Measurements from ENCODE around the gene RBAK. TPM values are rescaled to one million over a fixed set of nuclear protein-coding genes. Genes with fewer than 3 reads are reported as not detected.
"Not testable (repeated sequence)": the region's sequence is repeated elsewhere in the genome, so short reads cannot be mapped to it uniquely, and the experiment has no call there.

The RBAK gene
- total and polyA plus RNA-seq, 4 donors, result 3.3 to 19.9 (median 6.8) TPM

- Histone ChIP-seq H3K4me1 (ENCODE audit: control insufficient read depth in 5 of 5, insufficient read depth in 5 of 5, low read length in 5 of 5) (no peaks in the 10 kb centered on the region), H3K4me3 (no peak overlapping the region)
Observed at GRCh38 chr7:5035276-5035675, 10.4 kb upstream of the RBAK start.

GRCh38 chr7:5036446-5036845, 9.2 kb upstream of the RBAK start:
- DNase-seq (no peak), ATAC-seq (ENCODE audit: insufficient read depth, low FRiP score) (no peak)
- no peak overlapping the region for H3K4me3 ChIP-seq
- no peak overlapping the region for H3K27ac ChIP-seq (ENCODE audit: low read depth in 1 of 2, low read length in 1 of 2)
- no peak overlapping the region for H3K9ac ChIP-seq (ENCODE audit: insufficient read depth in 1 of 2, low read length in 2 of 2)
- no peaks in the 10 kb centered on the region for H3K4me1 ChIP-seq (ENCODE audit: control insufficient read depth in 5 of 5, insufficient read depth in 5 of 5, low read length in 5 of 5)
- WGBS, 2 donors, result 88 to 95% methylated on average over 9 of the region's 9 CpGs
- no peaks in the 10 kb centered on the region for H3K36me3 ChIP-seq (ENCODE audit: control insufficient read depth in 4 of 4, insufficient read depth in 4 of 4, low read length in 4 of 4)
- H3K9me3 ChIP-seq (ENCODE audit: control insufficient read depth in 4 of 4, insufficient read depth in 3 of 4, low read length in 3 of 4), result no peaks in the 10 kb centered on the region
- no peaks in the 10 kb centered on the region for H3K27me3 ChIP-seq (ENCODE audit: control insufficient read depth in 3 of 3, insufficient read depth in 3 of 3, low read length in 2 of 3)
- no peak for TF ChIP-seq CTCF (IDR thresholded peaks at IDR 0.05; ENCODE audit: control extremely low read depth, extremely low read depth)

More at GRCh38 chr7:5035276-5035675, 10.4 kb upstream of the RBAK start:
- DNase-seq (no peak), ATAC-seq (ENCODE audit: insufficient read depth, low FRiP score) (no peak)
- Histone ChIP-seq H3K9ac (ENCODE audit: insufficient read depth in 1 of 2, low read length in 2 of 2) (no peak overlapping the region), H3K27ac (ENCODE audit: low read depth in 1 of 2, low read length in 1 of 2) (no peak overlapping the region), H3K27me3 (ENCODE audit: control insufficient read depth in 3 of 3, insufficient read depth in 3 of 3, low read length in 2 of 3) (no peaks in the 10 kb centered on the region), H3K9me3 (ENCODE audit: control insufficient read depth in 4 of 4, insufficient read depth in 3 of 4, low read length in 3 of 4) (no peaks in the 10 kb centered on the region), H3K36me3 (ENCODE audit: control insufficient read depth in 4 of 4, insufficient read depth in 4 of 4, low read length in 4 of 4) (no peaks in the 10 kb centered on the region)
- 94 to 95% methylated on average over 9 of the region's 9 CpGs for WGBS, 2 donors
- no peak for TF ChIP-seq CTCF (IDR thresholded peaks at IDR 0.05; ENCODE audit: control extremely low read depth, extremely low read depth)

GRCh38 chr7:5041047-5041446, 4.6 kb upstream of the RBAK start:
- 75 to 78% methylated on average over 5 of the region's 5 CpGs for WGBS, 2 donors
- H3K27ac ChIP-seq (ENCODE audit: low read depth in 1 of 2, low read length in 1 of 2), result no peak overlapping the region
- H3K27me3 ChIP-seq (ENCODE audit: control insufficient read depth in 3 of 3, insufficient read depth in 3 of 3, low read length in 2 of 3), result no peaks in the 10 kb centered on the region
- H3K9me3 ChIP-seq (ENCODE audit: control insufficient read depth in 4 of 4, insufficient read depth in 3 of 4, low read length in 3 of 4), result no peaks in the 10 kb centered on the region
- no peak for TF ChIP-seq CTCF (IDR thresholded peaks at IDR 0.05; ENCODE audit: control extremely low read depth, extremely low read depth)
- no peak for DNase-seq
- H3K9ac ChIP-seq (ENCODE audit: insufficient read depth in 1 of 2, low read length in 2 of 2), result no peak overlapping the region
- no peak for ATAC-seq (ENCODE audit: insufficient read depth, low FRiP score)
- H3K36me3 ChIP-seq (ENCODE audit: control insufficient read depth in 4 of 4, insufficient read depth in 4 of 4, low read length in 4 of 4), result no peaks in the 10 kb centered on the region
- H3K4me3 ChIP-seq, result no peak overlapping the region
- peaks cover 0 to 2% (median 0%) of the 10 kb centered on the region in 5 donors for H3K4me1 ChIP-seq (ENCODE audit: control insufficient read depth in 5 of 5, insufficient read depth in 5 of 5, low read length in 5 of 5)

- no peaks in the 10 kb centered on the region for H3K9me3 ChIP-seq (ENCODE audit: control insufficient read depth in 4 of 4, insufficient read depth in 3 of 4, low read length in 3 of 4)
- ATAC-seq (ENCODE audit: insufficient read depth, low FRiP score), result no peak
- WGBS, 2 donors, result 77 to 84% methylated on average over 2 of the region's 2 CpGs
Observed at GRCh38 chr7:5043661-5044060, 2.0 kb upstream of the RBAK start.

GRCh38 chr7:5046397-5046732, 705 bp downstream of the RBAK start:
- H3K9ac ChIP-seq (ENCODE audit: insufficient read depth in 1 of 2, low read length in 2 of 2), result peak overlapping the region; percentile 46 to 58
- H3K27me3 ChIP-seq (ENCODE audit: control insufficient read depth in 3 of 3, insufficient read depth in 3 of 3, low read length in 2 of 3); ATAC-seq (ENCODE audit: insufficient read depth, low FRiP score); H3K9me3 ChIP-seq (ENCODE audit: control insufficient read depth in 4 of 4, insufficient read depth in 3 of 4, low read length in 3 of 4); H3K4me1 ChIP-seq (ENCODE audit: control insufficient read depth in 5 of 5, insufficient read depth in 5 of 5, low read length in 5 of 5): not testable (repeated sequence)
- WGBS, 2 donors, result 0 to 1% methylated on average over 20 of the region's 20 CpGs
- peak overlapping the region; percentile 89 to 93 for H3K27ac ChIP-seq (ENCODE audit: low read depth in 1 of 2, low read length in 1 of 2)
- H3K36me3 ChIP-seq (ENCODE audit: control insufficient read depth in 4 of 4, insufficient read depth in 4 of 4, low read length in 4 of 4), result peaks cover 6 to 23% (median 12%) of the 10 kb centered on the region in 4 donors
- peak in 1 of 3 donors; percentile 22 for DNase-seq
- peak overlapping the region; percentile 93 for H3K4me3 ChIP-seq

More at GRCh38 chr7:5043661-5044060, 2.0 kb upstream of the RBAK start:
- H3K4me3 ChIP-seq, result no peak overlapping the region
- no peak for TF ChIP-seq CTCF (IDR thresholded peaks at IDR 0.05; ENCODE audit: control extremely low read depth, extremely low read depth)
- no peak for DNase-seq
- peaks cover 0 to 2% (median 0%) of the 10 kb centered on the region in 5 donors for H3K4me1 ChIP-seq (ENCODE audit: control insufficient read depth in 5 of 5, insufficient read depth in 5 of 5, low read length in 5 of 5)
- H3K9ac ChIP-seq (ENCODE audit: insufficient read depth in 1 of 2, low read length in 2 of 2), result no peak overlapping the region
- no peak overlapping the region for H3K27ac ChIP-seq (ENCODE audit: low read depth in 1 of 2, low read length in 1 of 2)
- H3K27me3 ChIP-seq (ENCODE audit: control insufficient read depth in 3 of 3, insufficient read depth in 3 of 3, low read length in 2 of 3), result no peaks in the 10 kb centered on the region
- H3K36me3 ChIP-seq (ENCODE audit: control insufficient read depth in 4 of 4, insufficient read depth in 4 of 4, low read length in 4 of 4), result peaks cover 0 to 3% (median 0%) of the 10 kb centered on the region in 4 donors

Data from lung (tissue), 12 donors.